Astrocyte (in vitro differentiated cells and primary cell): Measurements from ENCODE around the gene ZCCHC24.

ENCODE experiments used
- EZH2 ChIP-seq: IDR thresholded peaks from 2 replicates; pipeline ENCODE4 v1.6.1; 2012; ENCODE audit warnings: mild to moderate bottlenecking, low read length, inconsistent platforms; ENCODE audit not compliant: insufficient read depth
- TF ChIP-seq, protein P1 (sequence below): IDR thresholded peaks from 2 replicates; pipeline ENCODE4 v1.5.1; 2011; ENCODE audit warnings: low read depth, mild to moderate bottlenecking, inconsistent platforms, low read length, moderate library complexity; ENCODE audit not compliant: insufficient read depth

DNA sequence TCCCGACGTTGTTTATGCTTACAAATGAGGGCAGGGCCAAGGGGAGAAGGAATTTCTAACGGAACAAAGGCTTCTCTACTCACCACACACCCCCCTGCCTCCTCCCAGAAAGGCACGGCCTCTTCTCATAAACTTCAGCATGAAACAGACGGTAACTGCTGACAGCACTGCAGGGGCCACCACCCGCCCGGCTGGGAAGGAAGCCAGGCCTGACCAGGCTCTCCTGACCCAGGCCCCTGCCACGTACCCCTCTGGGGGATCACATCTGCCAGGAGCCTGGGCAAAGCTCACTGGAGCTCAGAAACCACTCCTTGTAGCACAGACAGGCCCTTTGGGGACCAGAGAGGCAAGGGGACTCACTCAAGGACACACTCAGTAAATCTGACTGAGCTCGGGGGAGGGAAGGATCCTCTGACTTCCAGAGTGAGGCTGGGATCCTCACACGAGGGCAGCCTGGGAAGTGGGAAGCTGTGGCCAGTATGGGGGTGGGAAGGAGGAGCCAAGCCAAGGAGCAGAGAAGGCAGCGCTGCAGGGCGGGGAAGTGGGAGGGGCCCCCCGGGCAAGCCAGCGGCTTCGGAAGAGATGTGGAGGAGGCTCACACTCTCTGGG is 46.1 kb downstream of the ZCCHC24 start:
- TF ChIP-seq, protein P1, sequence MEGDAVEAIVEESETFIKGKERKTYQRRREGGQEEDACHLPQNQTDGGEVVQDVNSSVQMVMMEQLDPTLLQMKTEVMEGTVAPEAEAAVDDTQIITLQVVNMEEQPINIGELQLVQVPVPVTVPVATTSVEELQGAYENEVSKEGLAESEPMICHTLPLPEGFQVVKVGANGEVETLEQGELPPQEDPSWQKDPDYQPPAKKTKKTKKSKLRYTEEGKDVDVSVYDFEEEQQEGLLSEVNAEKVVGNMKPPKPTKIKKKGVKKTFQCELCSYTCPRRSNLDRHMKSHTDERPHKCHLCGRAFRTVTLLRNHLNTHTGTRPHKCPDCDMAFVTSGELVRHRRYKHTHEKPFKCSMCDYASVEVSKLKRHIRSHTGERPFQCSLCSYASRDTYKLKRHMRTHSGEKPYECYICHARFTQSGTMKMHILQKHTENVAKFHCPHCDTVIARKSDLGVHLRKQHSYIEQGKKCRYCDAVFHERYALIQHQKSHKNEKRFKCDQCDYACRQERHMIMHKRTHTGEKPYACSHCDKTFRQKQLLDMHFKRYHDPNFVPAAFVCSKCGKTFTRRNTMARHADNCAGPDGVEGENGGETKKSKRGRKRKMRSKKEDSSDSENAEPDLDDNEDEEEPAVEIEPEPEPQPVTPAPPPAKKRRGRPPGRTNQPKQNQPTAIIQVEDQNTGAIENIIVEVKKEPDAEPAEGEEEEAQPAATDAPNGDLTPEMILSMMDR = no peak
- no peak for TF ChIP-seq EZH2
